Measurements from ENCODE around the gene PIN4.

PIN4 gene

DNA sequence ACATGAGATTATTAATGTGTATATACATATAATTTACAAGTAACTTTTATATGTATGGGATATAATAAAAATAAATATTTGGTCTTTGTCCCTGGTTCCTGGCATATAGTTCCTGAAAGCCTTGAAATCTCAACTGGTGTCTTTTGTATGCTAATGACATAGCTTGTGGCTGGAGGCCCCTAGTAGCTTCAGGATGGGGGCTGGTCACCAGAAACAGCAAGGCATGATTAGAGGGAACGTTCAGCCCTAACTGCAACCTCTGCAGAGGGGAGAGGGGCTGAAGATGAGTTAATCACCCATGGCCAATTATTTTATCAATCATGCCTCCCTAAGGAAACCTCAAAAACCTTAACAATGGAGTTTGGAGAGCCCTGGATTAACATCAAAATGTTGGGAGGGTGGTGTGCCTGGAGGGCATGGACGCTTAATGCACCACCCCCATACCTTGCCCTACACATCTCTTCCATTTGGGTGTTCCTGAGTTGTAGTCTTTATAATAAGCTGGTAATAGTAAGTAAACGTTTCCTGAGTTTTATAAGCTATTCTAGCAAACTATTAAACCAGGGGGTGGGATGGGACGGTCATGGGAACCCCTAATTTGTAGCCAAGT, 21.3 kb downstream of the PIN4 start:
- Histone ChIP-seq H2BK5ac (ENCODE audit: low read depth, low read length, poor library complexity) (no peak overlapping the region), H2BK12ac (ENCODE audit: low read length) (no peak overlapping the region), H2AFZ (ENCODE audit: insufficient read depth, low read length, poor library complexity) (no peak overlapping the region), H3K4me1 (ENCODE audit: control insufficient read depth in 1 of 2, insufficient read depth in 2 of 2, low read length in 2 of 2) (peaks cover 0 to 4% of the 10 kb centered on the region in 2 experiments), H2BK120ac (ENCODE audit: insufficient read depth, low read length, poor library complexity) (no peak overlapping the region), H3K4me2 (ENCODE audit: low read length) (no peak overlapping the region), H3K14ac (ENCODE audit: low read length) (no peak overlapping the region), H3K9me3 (ENCODE audit: insufficient read depth, low read depth, low read length) (no peaks in the 10 kb centered on the region), H4K8ac (ENCODE audit: low read depth, low read length) (no peak overlapping the region), H4K12ac (ENCODE audit: low read depth, low read length) (no peak overlapping the region), H3K27me3 (ENCODE audit: insufficient read depth, low read length) (no peaks in the 10 kb centered on the region), H3K4me3 (ENCODE audit: low read depth, low read length) (no peak overlapping the region), H3K36me3 (ENCODE audit: control insufficient read depth in 1 of 2, insufficient read depth in 2 of 2, low read length in 2 of 2) (peaks cover 8 to 12% of the 10 kb centered on the region in 2 experiments), H3K23ac (ENCODE audit: low read length) (no peak overlapping the region), H2AK5ac (ENCODE audit: low read length) (no peak overlapping the region), H3K79me2 (ENCODE audit: control insufficient read depth, insufficient read depth, low read length, poor library complexity) (no peaks in the 10 kb centered on the region), H3K4ac (ENCODE audit: low read depth, low read length) (no peak overlapping the region), H3K27ac (ENCODE audit: low read depth, low read length) (no peak overlapping the region), H4K91ac (ENCODE audit: low read depth, low read length) (no peak overlapping the region), H3K18ac (ENCODE audit: low read length) (no peak overlapping the region), H3K9ac (ENCODE audit: low read length) (no peak overlapping the region), H3K79me1 (ENCODE audit: low read length) (no peaks in the 10 kb centered on the region)
- no CpG with 5 or more reads among the region's 4 CpGs for WGBS (ENCODE audit: extremely low coverage, insufficient coverage, insufficient read length)
- DNase-seq, result no peak

DNA sequence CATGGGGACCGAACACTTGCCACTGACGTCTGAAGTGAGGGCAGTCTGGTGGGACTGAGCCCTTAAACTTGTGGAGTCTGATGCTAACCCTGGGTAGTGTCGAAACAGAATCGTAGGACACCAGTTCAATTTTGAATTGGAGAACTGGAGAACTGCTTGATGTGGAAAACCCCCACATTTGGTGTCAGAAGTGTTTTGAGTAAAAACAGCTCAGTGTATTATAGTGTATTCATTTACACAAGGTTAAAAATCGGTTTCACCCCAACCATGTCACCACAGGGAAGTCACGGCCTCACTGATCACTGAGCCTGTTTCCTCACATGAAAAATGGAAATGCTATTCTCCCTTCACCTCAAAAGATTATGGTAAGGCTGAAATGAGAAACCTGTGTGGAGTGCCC, 21.9 kb downstream of the PIN4 start:
- H4K8ac ChIP-seq (ENCODE audit: low read depth, low read length), result no peak overlapping the region
- no peak overlapping the region for H3K4ac ChIP-seq (ENCODE audit: low read depth, low read length)
- DNase-seq, result no peak
- H3K9ac ChIP-seq (ENCODE audit: low read length), result no peak overlapping the region
- H3K4me2 ChIP-seq (ENCODE audit: low read length), result no peak overlapping the region
- no peak overlapping the region for H2BK120ac ChIP-seq (ENCODE audit: insufficient read depth, low read length, poor library complexity)
- no peak overlapping the region for H3K14ac ChIP-seq (ENCODE audit: low read length)
- H2AFZ ChIP-seq (ENCODE audit: insufficient read depth, low read length, poor library complexity), result no peak overlapping the region
- H3K79me2 ChIP-seq (ENCODE audit: control insufficient read depth, insufficient read depth, low read length, poor library complexity), result no peaks in the 10 kb centered on the region
- no peaks in the 10 kb centered on the region for H3K79me1 ChIP-seq (ENCODE audit: low read length)
- no peak overlapping the region for H3K4me3 ChIP-seq (ENCODE audit: low read depth, low read length)
- no peaks in the 10 kb centered on the region for H3K27me3 ChIP-seq (ENCODE audit: insufficient read depth, low read length)
- no peak overlapping the region for H3K18ac ChIP-seq (ENCODE audit: low read length)
- no peak overlapping the region for H3K23ac ChIP-seq (ENCODE audit: low read length)
- no peak overlapping the region for H2BK5ac ChIP-seq (ENCODE audit: low read depth, low read length, poor library complexity)
- no peak overlapping the region for H2AK5ac ChIP-seq (ENCODE audit: low read length)
- H3K4me1 ChIP-seq (ENCODE audit: control insufficient read depth in 1 of 2, insufficient read depth in 2 of 2, low read length in 2 of 2), result peaks cover 0 to 4% of the 10 kb centered on the region in 2 experiments
- H3K27ac ChIP-seq (ENCODE audit: low read depth, low read length), result no peak overlapping the region
- H4K91ac ChIP-seq (ENCODE audit: low read depth, low read length), result no peak overlapping the region
- no peak overlapping the region for H4K12ac ChIP-seq (ENCODE audit: low read depth, low read length)
- H3K36me3 ChIP-seq (ENCODE audit: control insufficient read depth in 1 of 2, insufficient read depth in 2 of 2, low read length in 2 of 2), result peaks cover 11 to 12% of the 10 kb centered on the region in 2 experiments
- H3K9me3 ChIP-seq (ENCODE audit: insufficient read depth, low read depth, low read length), result no peaks in the 10 kb centered on the region
- no peak overlapping the region for H2BK12ac ChIP-seq (ENCODE audit: low read length)
- WGBS (ENCODE audit: extremely low coverage, insufficient coverage, insufficient read length), result no CpG with 5 or more reads among the region's 6 CpGs

DNA sequence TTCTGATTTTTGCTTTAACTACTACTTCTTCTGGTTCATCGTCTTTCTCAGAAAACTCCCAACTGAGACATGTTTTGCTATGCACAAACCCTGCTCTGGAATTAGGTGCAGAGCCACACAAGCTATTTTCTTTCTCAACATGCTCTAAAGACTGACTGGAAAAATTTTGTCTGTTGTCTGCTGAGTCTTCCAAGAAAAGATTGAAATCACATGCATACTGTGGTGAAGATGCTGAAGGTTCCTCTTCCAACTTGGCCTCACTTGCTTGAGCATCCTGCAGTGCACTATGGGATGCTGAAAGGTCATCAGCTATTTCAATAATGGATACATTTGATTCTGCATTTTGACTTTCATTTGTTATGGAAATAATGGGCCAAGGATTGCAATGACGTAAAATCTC, 24.1 kb downstream of the PIN4 start:
- no peak overlapping the region for H2BK120ac ChIP-seq (ENCODE audit: insufficient read depth, low read length, poor library complexity)
- H3K27ac ChIP-seq (ENCODE audit: low read depth, low read length), result no peak overlapping the region
- H3K23ac ChIP-seq (ENCODE audit: low read length), result no peak overlapping the region
- H4K91ac ChIP-seq (ENCODE audit: low read depth, low read length), result no peak overlapping the region
- no peak overlapping the region for H3K4ac ChIP-seq (ENCODE audit: low read depth, low read length)
- H3K79me2 ChIP-seq (ENCODE audit: control insufficient read depth, insufficient read depth, low read length, poor library complexity), result no peaks in the 10 kb centered on the region
- no peaks in the 10 kb centered on the region for H3K27me3 ChIP-seq (ENCODE audit: insufficient read depth, low read length)
- H4K8ac ChIP-seq (ENCODE audit: low read depth, low read length), result no peak overlapping the region
- WGBS (ENCODE audit: extremely low coverage, insufficient coverage, insufficient read length), result no CpG with 5 or more reads among the region's 2 CpGs
- no peak overlapping the region for H4K12ac ChIP-seq (ENCODE audit: low read depth, low read length)
- H2AFZ ChIP-seq (ENCODE audit: insufficient read depth, low read length, poor library complexity), result no peak overlapping the region
- no peak overlapping the region for H3K14ac ChIP-seq (ENCODE audit: low read length)
- no peak overlapping the region for H2BK12ac ChIP-seq (ENCODE audit: low read length)
- no peak overlapping the region for H3K9ac ChIP-seq (ENCODE audit: low read length)
- H3K4me2 ChIP-seq (ENCODE audit: low read length), result no peak overlapping the region
- no peak overlapping the region for H2BK5ac ChIP-seq (ENCODE audit: low read depth, low read length, poor library complexity)
- DNase-seq, result no peak
- H3K36me3 ChIP-seq (ENCODE audit: control insufficient read depth in 1 of 2, insufficient read depth in 2 of 2, low read length in 2 of 2), result peaks cover 5 to 7% of the 10 kb centered on the region in 2 experiments
- no peak overlapping the region for H3K4me3 ChIP-seq (ENCODE audit: low read depth, low read length)
- no peaks in the 10 kb centered on the region for H3K79me1 ChIP-seq (ENCODE audit: low read length)
- no peaks in the 10 kb centered on the region for H3K9me3 ChIP-seq (ENCODE audit: insufficient read depth, low read depth, low read length)
- H2AK5ac ChIP-seq (ENCODE audit: low read length), result no peak overlapping the region
- H3K4me1 ChIP-seq (ENCODE audit: control insufficient read depth in 1 of 2, insufficient read depth in 2 of 2, low read length in 2 of 2), result peaks cover 0 to 4% of the 10 kb centered on the region in 2 experiments
- no peak overlapping the region for H3K18ac ChIP-seq (ENCODE audit: low read length)

DNA sequence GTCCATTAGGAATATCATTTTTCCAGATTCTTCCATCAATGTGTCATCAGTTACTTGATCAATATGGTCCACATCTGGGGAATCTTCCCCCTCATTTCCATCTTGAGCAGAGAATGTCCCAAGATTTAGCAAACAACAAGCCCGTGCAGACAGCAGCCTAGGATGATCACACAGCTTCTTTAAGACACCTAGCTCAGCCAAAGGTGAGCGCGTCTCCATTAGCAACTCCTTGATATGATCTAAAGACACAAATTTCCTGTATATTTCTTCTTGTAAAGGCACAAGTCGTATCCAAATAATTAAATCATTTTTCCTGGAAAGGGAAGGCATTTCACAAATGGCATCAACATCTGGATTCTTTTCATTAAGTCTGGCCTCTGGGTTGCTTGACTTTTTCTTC, 25.8 kb downstream of the PIN4 start:
- WGBS (ENCODE audit: extremely low coverage, insufficient coverage, insufficient read length), result no CpG with 5 or more reads among the region's 4 CpGs
- no peak overlapping the region for H2AK5ac ChIP-seq (ENCODE audit: low read length)
- H3K4me3 ChIP-seq (ENCODE audit: low read depth, low read length), result no peak overlapping the region

More for the DNA sequence above, 25.8 kb downstream of the PIN4 start:
- Histone ChIP-seq H3K4me2 (ENCODE audit: low read length) (no peak overlapping the region), H3K9ac (ENCODE audit: low read length) (no peak overlapping the region), H3K79me1 (ENCODE audit: low read length) (no peaks in the 10 kb centered on the region), H4K91ac (ENCODE audit: low read depth, low read length) (no peak overlapping the region), H3K27ac (ENCODE audit: low read depth, low read length) (no peak overlapping the region), H3K79me2 (ENCODE audit: control insufficient read depth, insufficient read depth, low read length, poor library complexity) (no peaks in the 10 kb centered on the region), H2AFZ (ENCODE audit: insufficient read depth, low read length, poor library complexity) (no peak overlapping the region), H3K4ac (ENCODE audit: low read depth, low read length) (no peak overlapping the region), H3K18ac (ENCODE audit: low read length) (no peak overlapping the region), H3K9me3 (ENCODE audit: insufficient read depth, low read depth, low read length) (no peaks in the 10 kb centered on the region), H3K27me3 (ENCODE audit: insufficient read depth, low read length) (no peaks in the 10 kb centered on the region), H3K23ac (ENCODE audit: low read length) (no peak overlapping the region), H2BK12ac (ENCODE audit: low read length) (no peak overlapping the region), H4K12ac (ENCODE audit: low read depth, low read length) (no peak overlapping the region), H3K36me3 (ENCODE audit: control insufficient read depth in 1 of 2, insufficient read depth in 2 of 2, low read length in 2 of 2) (peaks cover 3 to 8% of the 10 kb centered on the region in 2 experiments), H2BK5ac (ENCODE audit: low read depth, low read length, poor library complexity) (no peak overlapping the region), H3K14ac (ENCODE audit: low read length) (no peak overlapping the region), H2BK120ac (ENCODE audit: insufficient read depth, low read length, poor library complexity) (no peak overlapping the region), H4K8ac (ENCODE audit: low read depth, low read length) (no peak overlapping the region), H3K4me1 (ENCODE audit: control insufficient read depth in 1 of 2, insufficient read depth in 2 of 2, low read length in 2 of 2) (peaks cover 0 to 4% of the 10 kb centered on the region in 2 experiments)
- DNase-seq, result no peak
